Central memory CD8-positive, alpha-beta T cell (primary cell): ENCODE measurements around the gene PAQR6.
A peak's percentile ranks its signal among the peaks of the same experiment; 100 is the strongest.

Experiments used
- ATAC-seq: fragments of 150-1000 bp; cut with Tn5 transposase; replicated peaks from 2 replicates; pipeline ENCODE4 v1.10.0; 2022; ENCODE audit warnings: mild to moderate bottlenecking, moderate FRiP score, moderate number of reproducible peaks; ENCODE audit not compliant: poor library complexity, severe bottlenecking; ENCODE audit errors: extremely low read depth
- DNase-seq, 2 donors: peaks; one replicate each; pipeline ENCODE4 v3.0.0; 2021; ENCODE audit warnings: low spot score in 2 of 2
- H3K27ac Mint-ChIP-seq: one replicate; pipeline ENCODE4 v1.8.0; 2022; ENCODE audit warnings: low read depth, mild to moderate bottlenecking, moderate library complexity, mixed read lengths
- H3K27me3 Mint-ChIP-seq: one replicate; pipeline ENCODE4 v1.8.0; 2022; ENCODE audit warnings: mixed read lengths
- H3K36me3 Mint-ChIP-seq: one replicate; pipeline ENCODE4 v1.8.0; 2022; ENCODE audit warnings: mild to moderate bottlenecking, moderate library complexity, mixed read lengths; ENCODE audit not compliant: insufficient read depth
- H3K4me1 Mint-ChIP-seq: one replicate; pipeline ENCODE4 v1.8.0; 2022; ENCODE audit warnings: mixed read lengths
- H3K4me3 Mint-ChIP-seq: one replicate; pipeline ENCODE4 v1.8.0; 2022; ENCODE audit warnings: mild to moderate bottlenecking, moderate library complexity, mixed read lengths
- H3K9me3 Mint-ChIP-seq: one replicate; pipeline ENCODE4 v1.8.0; 2022; ENCODE audit warnings: mixed read lengths

PAQR6 gene

DNA sequence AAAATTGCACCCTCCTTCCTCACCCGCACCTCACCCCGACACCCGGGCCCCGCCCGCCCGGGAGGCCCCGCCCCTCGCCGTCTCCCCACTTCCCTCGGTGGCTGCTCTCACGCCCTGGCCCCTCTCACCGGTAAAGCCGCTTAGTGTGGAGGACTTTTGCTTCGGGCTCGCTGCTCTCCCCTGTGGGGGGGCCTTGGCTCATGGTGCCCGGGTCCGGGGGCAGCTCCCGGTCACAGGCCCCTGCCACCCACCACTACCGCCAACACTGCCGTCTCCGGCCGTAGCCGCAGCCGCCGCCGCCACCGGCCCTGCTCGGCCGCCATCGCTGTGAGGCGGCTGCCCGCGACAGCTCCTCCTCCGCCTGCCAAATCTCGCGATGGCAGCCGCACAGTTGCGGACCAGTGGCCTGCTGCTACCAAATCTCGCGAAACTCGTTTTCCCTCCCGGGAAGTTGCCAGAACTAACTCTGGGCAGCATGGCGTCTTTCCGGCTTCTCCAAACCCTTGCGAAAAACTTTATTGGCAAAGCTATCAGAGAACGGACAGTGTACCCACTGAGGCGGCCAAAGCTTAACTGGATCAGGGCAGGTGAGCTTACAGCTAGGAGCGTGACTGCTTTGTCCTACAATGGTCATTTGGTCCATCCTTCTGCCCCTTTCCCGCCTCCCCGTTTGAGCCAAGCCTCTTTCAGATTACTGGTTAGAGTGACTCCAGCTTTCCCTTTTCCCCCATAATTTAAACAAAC is 34.8 kb upstream of the PAQR6 start, which contains the start of gene SMG5:
Gene SMG5, minus strand, starts transcription at position 347 of the 744 bp plus-strand sequence. Its CDS starts 145 bp downstream, at position 202.
- H3K4me1 Mint-ChIP-seq = peaks cover 45% of the 10 kb centered on the region
- H3K27ac Mint-ChIP-seq = peak within 1 kb of the TSS; percentile 94
- no peaks in the 10 kb centered on the region for H3K9me3 Mint-ChIP-seq
- ATAC-seq = peak; percentile 94
- peak within 1 kb of the TSS; percentile 98 for H3K4me3 Mint-ChIP-seq
- H3K36me3 Mint-ChIP-seq = peaks cover 26% of the 10 kb centered on the region
- peak; percentile 85 to 94 for DNase-seq
- H3K27me3 Mint-ChIP-seq = no peaks in the 10 kb centered on the region

GRCh38 chr1:156281693-156282478 is 34.0 kb upstream of the PAQR6 start:
- ATAC-seq (no peak), DNase-seq (no peak)
- no peaks in the 10 kb centered on the region for H3K9me3 Mint-ChIP-seq
- peak overlapping the region; percentile 98 for H3K4me3 Mint-ChIP-seq
- peak overlapping the region; percentile 94 for H3K27ac Mint-ChIP-seq
- H3K36me3 Mint-ChIP-seq = peaks cover 32% of the 10 kb centered on the region
- H3K27me3 Mint-ChIP-seq = no peaks in the 10 kb centered on the region
- peaks cover 51% of the 10 kb centered on the region for H3K4me1 Mint-ChIP-seq

GRCh38 chr1:156281281-156281680 is 33.4 kb upstream of the PAQR6 start:
- Mint-ChIP-seq H3K36me3 (peaks cover 38% of the 10 kb centered on the region), H3K9me3 (no peaks in the 10 kb centered on the region), H3K4me1 (peaks cover 51% of the 10 kb centered on the region), H3K27ac (peak overlapping the region; percentile 94), H3K27me3 (no peaks in the 10 kb centered on the region), H3K4me3 (peak overlapping the region; percentile 98)
- DNase-seq (peak in 1 of 2 donors; percentile 26), ATAC-seq (peak; percentile 33)

DNA sequence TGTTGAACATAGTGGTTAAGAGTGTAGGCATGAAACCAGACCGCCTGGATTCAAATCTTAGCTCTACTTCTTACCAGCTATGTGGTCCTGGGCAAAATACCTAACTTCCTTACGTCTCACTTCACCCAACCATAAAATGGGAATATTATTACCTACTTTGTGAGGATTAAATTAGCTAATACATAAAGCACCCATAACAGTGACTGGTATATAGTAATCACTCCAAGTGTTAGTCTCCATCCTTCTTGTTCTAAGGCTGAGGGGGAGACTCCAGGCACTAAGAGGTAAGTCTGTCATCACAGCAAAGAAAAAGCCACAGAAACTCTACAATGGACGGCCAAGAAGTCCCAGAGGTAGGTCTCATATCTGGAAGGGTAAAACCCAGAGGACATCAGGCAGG is 32.0 kb upstream of the PAQR6 start:
- peak overlapping the region; percentile 29 for H3K4me3 Mint-ChIP-seq
- H3K36me3 Mint-ChIP-seq = peaks cover 50% of the 10 kb centered on the region
- H3K27me3 Mint-ChIP-seq = no peaks in the 10 kb centered on the region
- ATAC-seq (no peak), DNase-seq (no peak)
- H3K27ac Mint-ChIP-seq = no peak overlapping the region
- peaks cover 48% of the 10 kb centered on the region for H3K4me1 Mint-ChIP-seq
- no peaks in the 10 kb centered on the region for H3K9me3 Mint-ChIP-seq

DNA sequence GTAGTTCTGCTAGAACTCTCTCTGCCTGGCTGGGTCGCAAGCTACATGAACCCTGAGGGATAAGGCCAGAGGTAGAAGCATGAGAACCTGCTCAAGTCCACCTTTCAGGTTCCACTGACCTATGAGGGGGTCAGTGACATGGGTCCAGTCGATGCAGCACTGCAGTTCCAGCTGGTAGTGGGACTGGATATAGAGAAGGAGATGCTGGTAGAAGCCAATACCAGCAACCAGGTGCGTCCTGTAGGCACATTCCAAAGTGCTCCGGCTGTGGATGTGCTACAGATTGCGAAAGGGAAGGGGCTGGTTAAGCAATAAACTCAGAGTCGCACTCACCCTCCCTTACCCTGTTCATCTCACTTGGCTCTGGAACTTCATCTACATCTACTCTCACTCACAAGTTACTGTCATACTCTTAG is 29.1 kb upstream of the PAQR6 start:
- peaks cover 21% of the 10 kb centered on the region for H3K4me1 Mint-ChIP-seq
- H3K27ac Mint-ChIP-seq = peak overlapping the region; percentile 39
- no peaks in the 10 kb centered on the region for H3K9me3 Mint-ChIP-seq
- peaks cover 61% of the 10 kb centered on the region for H3K36me3 Mint-ChIP-seq
- DNase-seq (no peak), ATAC-seq (no peak)
- H3K4me3 Mint-ChIP-seq = no peak overlapping the region
- no peaks in the 10 kb centered on the region for H3K27me3 Mint-ChIP-seq

- Mint-ChIP-seq H3K27ac (no peak overlapping the region), H3K36me3 (peaks cover 65% of the 10 kb centered on the region), H3K9me3 (no peaks in the 10 kb centered on the region), H3K4me1 (peaks cover 17% of the 10 kb centered on the region), H3K4me3 (no peak overlapping the region), H3K27me3 (no peaks in the 10 kb centered on the region)
- DNase-seq (no peak), ATAC-seq (no peak)
Observed at GRCh38 chr1:156276532-156276931, 28.7 kb upstream of the PAQR6 start.

GRCh38 chr1:156270314-156270713 is 22.5 kb upstream of the PAQR6 start:
- peaks cover 68% of the 10 kb centered on the region for H3K36me3 Mint-ChIP-seq
- H3K27me3 Mint-ChIP-seq = no peaks in the 10 kb centered on the region
- no peaks in the 10 kb centered on the region for H3K4me1 Mint-ChIP-seq
- DNase-seq (no peak), ATAC-seq (no peak)
- H3K4me3 Mint-ChIP-seq = no peak overlapping the region
- no peak overlapping the region for H3K27ac Mint-ChIP-seq
- H3K9me3 Mint-ChIP-seq = no peaks in the 10 kb centered on the region

- peaks cover 62% of the 10 kb centered on the region for H3K36me3 Mint-ChIP-seq
- H3K27ac Mint-ChIP-seq = no peak overlapping the region
- ATAC-seq (no peak), DNase-seq (no peak)
- H3K9me3 Mint-ChIP-seq = no peaks in the 10 kb centered on the region
- no peaks in the 10 kb centered on the region for H3K27me3 Mint-ChIP-seq
- H3K4me3 Mint-ChIP-seq = no peak overlapping the region
- no peaks in the 10 kb centered on the region for H3K4me1 Mint-ChIP-seq
Observed at GRCh38 chr1:156268336-156268735, 20.5 kb upstream of the PAQR6 start.

DNA sequence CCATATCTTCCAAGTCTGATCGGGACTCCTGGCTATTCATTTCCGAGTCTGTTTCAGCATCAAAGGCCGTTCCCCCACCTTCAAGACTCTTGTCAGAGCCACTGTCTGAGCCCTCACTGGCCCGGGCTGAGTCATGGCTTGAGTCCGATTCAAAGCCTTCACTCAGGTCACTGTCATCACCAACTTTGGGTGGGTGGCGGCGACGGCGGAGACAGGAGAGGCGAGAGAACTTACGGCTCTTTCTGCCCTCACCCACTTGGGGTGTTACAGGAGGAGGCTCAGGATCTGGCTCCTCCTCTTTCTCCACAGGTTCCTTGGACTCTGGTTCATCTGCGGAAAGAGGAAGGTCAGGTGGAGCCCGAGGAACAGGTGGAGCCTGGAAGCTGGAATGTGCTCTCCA is 18.2 kb upstream of the PAQR6 start:
- no peak for ATAC-seq
- Mint-ChIP-seq H3K9me3 (no peaks in the 10 kb centered on the region), H3K36me3 (peaks cover 63% of the 10 kb centered on the region), H3K27me3 (no peaks in the 10 kb centered on the region), H3K4me1 (no peaks in the 10 kb centered on the region), H3K4me3 (no peak overlapping the region), H3K27ac (peak overlapping the region; percentile 36)
- DNase-seq = no peak

DNA sequence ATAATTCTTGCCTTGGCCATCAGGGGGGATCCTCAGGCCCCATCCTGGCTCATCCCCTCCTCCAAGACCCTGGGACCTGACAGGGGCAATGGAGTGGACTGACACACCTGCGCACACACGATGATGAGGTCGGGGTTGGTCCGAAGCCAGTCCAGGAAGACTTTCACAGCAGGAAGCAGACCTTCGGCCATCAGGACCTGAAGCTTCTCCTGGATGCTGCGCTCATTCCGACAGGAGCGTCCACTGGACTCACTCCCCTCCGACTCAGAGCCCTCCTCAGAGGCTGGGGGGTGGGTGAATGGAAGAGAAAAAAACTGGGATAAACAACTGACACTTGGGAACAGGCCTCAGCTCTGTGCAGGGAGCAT is 15.4 kb upstream of the PAQR6 start:
- Mint-ChIP-seq H3K27me3 (no peaks in the 10 kb centered on the region), H3K4me3 (no peak overlapping the region), H3K27ac (no peak overlapping the region), H3K4me1 (no peaks in the 10 kb centered on the region), H3K36me3 (peaks cover 75% of the 10 kb centered on the region), H3K9me3 (no peaks in the 10 kb centered on the region)
- ATAC-seq = no peak
- no peak for DNase-seq

- peaks cover 72% of the 10 kb centered on the region for H3K36me3 Mint-ChIP-seq
- no peak overlapping the region for H3K27ac Mint-ChIP-seq
- no peak for ATAC-seq
- H3K27me3 Mint-ChIP-seq = no peaks in the 10 kb centered on the region
- no peak for DNase-seq
- no peaks in the 10 kb centered on the region for H3K4me1 Mint-ChIP-seq
- H3K9me3 Mint-ChIP-seq = no peaks in the 10 kb centered on the region
- no peak overlapping the region for H3K4me3 Mint-ChIP-seq
Observed at GRCh38 chr1:156262461-156263287, 14.8 kb upstream of the PAQR6 start.

- no peaks in the 10 kb centered on the region for H3K9me3 Mint-ChIP-seq
- H3K36me3 Mint-ChIP-seq = peaks cover 75% of the 10 kb centered on the region
- H3K4me1 Mint-ChIP-seq = no peaks in the 10 kb centered on the region
- DNase-seq (no peak), ATAC-seq (no peak)
- H3K27me3 Mint-ChIP-seq = no peaks in the 10 kb centered on the region
- H3K27ac Mint-ChIP-seq = peak overlapping the region; percentile 2
- H3K4me3 Mint-ChIP-seq = no peak overlapping the region
Observed at GRCh38 chr1:156260896-156261295, 13.0 kb upstream of the PAQR6 start.
